ENCODE measurements around the gene GCC2.
"Not testable (repeated sequence)": the region's sequence is repeated elsewhere in the genome, so short reads cannot be mapped to it uniquely, and the experiment has no call there.

Gene GCC2

GRCh38 chr2:108477099-108477498, 28.1 kb downstream of the GCC2 start:
- Histone ChIP-seq H3K27ac (ENCODE audit: low read length) (no peak overlapping the region), H3K9me3 (ENCODE audit: control insufficient read depth, low read depth, low read length) (no peaks in the 10 kb centered on the region), H3K4me1 (ENCODE audit: control insufficient read depth, low read depth, low read length) (peaks cover 3% of the 10 kb centered on the region), H3K9ac (ENCODE audit: low read length) (no peak overlapping the region), H3K4me3 (ENCODE audit: low read length) (no peak overlapping the region), H3K27me3 (ENCODE audit: control insufficient read depth, insufficient read depth, low read length) (no peaks in the 10 kb centered on the region), H3K36me3 (ENCODE audit: control insufficient read depth, low read depth, low read length) (peaks cover 52% of the 10 kb centered on the region)

GRCh38 chr2:108485253-108485652, 36.2 kb downstream of the GCC2 start:
- H3K36me3 ChIP-seq (ENCODE audit: control insufficient read depth, low read depth, low read length), result peaks cover 52% of the 10 kb centered on the region
- peaks cover 3% of the 10 kb centered on the region for H3K9me3 ChIP-seq (ENCODE audit: control insufficient read depth, low read depth, low read length)

GRCh38 chr2:108490506-108491122, 41.6 kb downstream of the GCC2 start:
- Histone ChIP-seq H3K9me3 (ENCODE audit: control insufficient read depth, low read depth, low read length) (no peaks in the 10 kb centered on the region), H3K36me3 (ENCODE audit: control insufficient read depth, low read depth, low read length) (peaks cover 46% of the 10 kb centered on the region), H3K27ac (ENCODE audit: low read length) (no peak overlapping the region), H3K27me3 (ENCODE audit: control insufficient read depth, insufficient read depth, low read length) (no peaks in the 10 kb centered on the region), H3K4me1 (ENCODE audit: control insufficient read depth, low read depth, low read length) (no peaks in the 10 kb centered on the region), H3K4me3 (ENCODE audit: low read length) (no peak overlapping the region), H3K9ac (ENCODE audit: low read length) (no peak overlapping the region)

More at GRCh38 chr2:108485253-108485652, 36.2 kb downstream of the GCC2 start:
- H3K27me3 ChIP-seq (ENCODE audit: control insufficient read depth, insufficient read depth, low read length), result no peaks in the 10 kb centered on the region
- H3K27ac ChIP-seq (ENCODE audit: low read length), result no peak overlapping the region
- no peak overlapping the region for H3K4me3 ChIP-seq (ENCODE audit: low read length)
- no peaks in the 10 kb centered on the region for H3K4me1 ChIP-seq (ENCODE audit: control insufficient read depth, low read depth, low read length)
- no peak overlapping the region for H3K9ac ChIP-seq (ENCODE audit: low read length)

GRCh38 chr2:108491848-108492247, 42.8 kb downstream of the GCC2 start:
- H3K27ac ChIP-seq (ENCODE audit: low read length), result no peak overlapping the region
- no peaks in the 10 kb centered on the region for H3K9me3 ChIP-seq (ENCODE audit: control insufficient read depth, low read depth, low read length)
- H3K36me3 ChIP-seq (ENCODE audit: control insufficient read depth, low read depth, low read length), result peaks cover 39% of the 10 kb centered on the region
- no peaks in the 10 kb centered on the region for H3K4me1 ChIP-seq (ENCODE audit: control insufficient read depth, low read depth, low read length)
- no peak overlapping the region for H3K9ac ChIP-seq (ENCODE audit: low read length)
- H3K27me3 ChIP-seq (ENCODE audit: control insufficient read depth, insufficient read depth, low read length), result no peaks in the 10 kb centered on the region
- H3K4me3 ChIP-seq (ENCODE audit: low read length), result no peak overlapping the region

- peaks cover 34% of the 10 kb centered on the region for H3K36me3 ChIP-seq (ENCODE audit: control insufficient read depth, low read depth, low read length)
- H3K27ac ChIP-seq (ENCODE audit: low read length), result no peak overlapping the region
- no peaks in the 10 kb centered on the region for H3K27me3 ChIP-seq (ENCODE audit: control insufficient read depth, insufficient read depth, low read length)
These were observed 43.4 kb downstream of the GCC2 start for GRCh38 chr2:108492364-108492763.

GRCh38 chr2:108496167-108496566, 47.2 kb downstream of the GCC2 start:
- not testable (repeated sequence) for H3K9me3 ChIP-seq (ENCODE audit: control insufficient read depth, low read depth, low read length); H3K4me1 ChIP-seq (ENCODE audit: control insufficient read depth, low read depth, low read length); H3K27ac ChIP-seq (ENCODE audit: low read length); H3K27me3 ChIP-seq (ENCODE audit: control insufficient read depth, insufficient read depth, low read length); H3K4me3 ChIP-seq (ENCODE audit: low read length); H3K9ac ChIP-seq (ENCODE audit: low read length)
- peaks cover 21% of the 10 kb centered on the region for H3K36me3 ChIP-seq (ENCODE audit: control insufficient read depth, low read depth, low read length)

More at GRCh38 chr2:108492364-108492763, 43.4 kb downstream of the GCC2 start:
- Histone ChIP-seq H3K9ac (ENCODE audit: low read length) (no peak overlapping the region), H3K4me3 (ENCODE audit: low read length) (no peak overlapping the region), H3K4me1 (ENCODE audit: control insufficient read depth, low read depth, low read length) (no peaks in the 10 kb centered on the region), H3K9me3 (ENCODE audit: control insufficient read depth, low read depth, low read length) (no peaks in the 10 kb centered on the region)

- H3K27ac ChIP-seq (ENCODE audit: low read length); H3K9me3 ChIP-seq (ENCODE audit: control insufficient read depth, low read depth, low read length); H3K36me3 ChIP-seq (ENCODE audit: control insufficient read depth, low read depth, low read length); H3K27me3 ChIP-seq (ENCODE audit: control insufficient read depth, insufficient read depth, low read length); H3K4me3 ChIP-seq (ENCODE audit: low read length); H3K9ac ChIP-seq (ENCODE audit: low read length); H3K4me1 ChIP-seq (ENCODE audit: control insufficient read depth, low read depth, low read length): not testable (repeated sequence)
These were observed 58.6 kb downstream of the GCC2 start for GRCh38 chr2:108507620-108508019.

- not testable (repeated sequence) for H3K36me3 ChIP-seq (ENCODE audit: control insufficient read depth, low read depth, low read length)
These were observed 63.4 kb downstream of the GCC2 start for GRCh38 chr2:108512431-108512830.

GRCh38 chr2:108514478-108514877, 65.5 kb downstream of the GCC2 start:
- H3K36me3 ChIP-seq (ENCODE audit: control insufficient read depth, low read depth, low read length); H3K27ac ChIP-seq (ENCODE audit: low read length); H3K9me3 ChIP-seq (ENCODE audit: control insufficient read depth, low read depth, low read length); H3K9ac ChIP-seq (ENCODE audit: low read length); H3K4me1 ChIP-seq (ENCODE audit: control insufficient read depth, low read depth, low read length); H3K4me3 ChIP-seq (ENCODE audit: low read length); H3K27me3 ChIP-seq (ENCODE audit: control insufficient read depth, insufficient read depth, low read length): not testable (repeated sequence)

More at GRCh38 chr2:108512431-108512830, 63.4 kb downstream of the GCC2 start:
- not testable (repeated sequence) for H3K27ac ChIP-seq (ENCODE audit: low read length); H3K9ac ChIP-seq (ENCODE audit: low read length); H3K4me1 ChIP-seq (ENCODE audit: control insufficient read depth, low read depth, low read length); H3K4me3 ChIP-seq (ENCODE audit: low read length); H3K27me3 ChIP-seq (ENCODE audit: control insufficient read depth, insufficient read depth, low read length); H3K9me3 ChIP-seq (ENCODE audit: control insufficient read depth, low read depth, low read length)

- H3K9ac ChIP-seq (ENCODE audit: low read length); H3K9me3 ChIP-seq (ENCODE audit: control insufficient read depth, low read depth, low read length); H3K4me1 ChIP-seq (ENCODE audit: control insufficient read depth, low read depth, low read length): not testable (repeated sequence)
These were observed 75.7 kb downstream of the GCC2 start for GRCh38 chr2:108524688-108525087.

GRCh38 chr2:108525258-108525657, 76.3 kb downstream of the GCC2 start:
- not testable (repeated sequence) for H3K27ac ChIP-seq (ENCODE audit: low read length); H3K4me3 ChIP-seq (ENCODE audit: low read length)

More at GRCh38 chr2:108524688-108525087, 75.7 kb downstream of the GCC2 start:
- H3K27me3 ChIP-seq (ENCODE audit: control insufficient read depth, insufficient read depth, low read length); H3K27ac ChIP-seq (ENCODE audit: low read length); H3K36me3 ChIP-seq (ENCODE audit: control insufficient read depth, low read depth, low read length); H3K4me3 ChIP-seq (ENCODE audit: low read length): not testable (repeated sequence)

GRCh38 chr2:108531674-108532055, 82.7 kb downstream of the GCC2 start:
- Histone ChIP-seq H3K27me3 (ENCODE audit: control insufficient read depth, insufficient read depth, low read length) (peaks cover 19% of the 10 kb centered on the region), H3K4me3 (ENCODE audit: low read length) (no peak overlapping the region), H3K27ac (ENCODE audit: low read length) (no peak overlapping the region), H3K36me3 (ENCODE audit: control insufficient read depth, low read depth, low read length) (no peaks in the 10 kb centered on the region), H3K9me3 (ENCODE audit: control insufficient read depth, low read depth, low read length) (no peaks in the 10 kb centered on the region), H3K4me1 (ENCODE audit: control insufficient read depth, low read depth, low read length) (peaks cover 6% of the 10 kb centered on the region), H3K9ac (ENCODE audit: low read length) (no peak overlapping the region)

More at GRCh38 chr2:108525258-108525657, 76.3 kb downstream of the GCC2 start:
- not testable (repeated sequence) for H3K9ac ChIP-seq (ENCODE audit: low read length); H3K27me3 ChIP-seq (ENCODE audit: control insufficient read depth, insufficient read depth, low read length); H3K9me3 ChIP-seq (ENCODE audit: control insufficient read depth, low read depth, low read length); H3K36me3 ChIP-seq (ENCODE audit: control insufficient read depth, low read depth, low read length); H3K4me1 ChIP-seq (ENCODE audit: control insufficient read depth, low read depth, low read length)
